Renal cortex interstitium (tissue), 11 donors: Measurements from ENCODE around the gene PEX11G. TPM values are rescaled to one million over a fixed set of nuclear protein-coding genes. Genes with fewer than 3 reads are reported as not detected.
A peak's percentile ranks its signal among the peaks of the same experiment; 100 is the strongest.

ENCODE experiments used
- DNase-seq, 11 donors: peaks; one replicate each; pipeline ENCODE4 v3.0.0-alpha.2; 2013; ENCODE audit warnings: low read depth in 9 of 11, low spot score in 4 of 11; ENCODE audit errors: extremely low read depth in 1 of 11
- polyA plus RNA-seq, 3 donors: library from polyadenylated mRNA; unstranded; fragments of 120-200 nt; gene quantifications; one replicate each; pipeline ENCODE4 v1.2.1, GENCODE V29; 2013; ENCODE audit not compliant: insufficient read length in 3 of 3

PEX11G gene
- polyA plus RNA-seq, 3 donors = 6.0 to 7.9 (median 7.6) TPM

DNA sequence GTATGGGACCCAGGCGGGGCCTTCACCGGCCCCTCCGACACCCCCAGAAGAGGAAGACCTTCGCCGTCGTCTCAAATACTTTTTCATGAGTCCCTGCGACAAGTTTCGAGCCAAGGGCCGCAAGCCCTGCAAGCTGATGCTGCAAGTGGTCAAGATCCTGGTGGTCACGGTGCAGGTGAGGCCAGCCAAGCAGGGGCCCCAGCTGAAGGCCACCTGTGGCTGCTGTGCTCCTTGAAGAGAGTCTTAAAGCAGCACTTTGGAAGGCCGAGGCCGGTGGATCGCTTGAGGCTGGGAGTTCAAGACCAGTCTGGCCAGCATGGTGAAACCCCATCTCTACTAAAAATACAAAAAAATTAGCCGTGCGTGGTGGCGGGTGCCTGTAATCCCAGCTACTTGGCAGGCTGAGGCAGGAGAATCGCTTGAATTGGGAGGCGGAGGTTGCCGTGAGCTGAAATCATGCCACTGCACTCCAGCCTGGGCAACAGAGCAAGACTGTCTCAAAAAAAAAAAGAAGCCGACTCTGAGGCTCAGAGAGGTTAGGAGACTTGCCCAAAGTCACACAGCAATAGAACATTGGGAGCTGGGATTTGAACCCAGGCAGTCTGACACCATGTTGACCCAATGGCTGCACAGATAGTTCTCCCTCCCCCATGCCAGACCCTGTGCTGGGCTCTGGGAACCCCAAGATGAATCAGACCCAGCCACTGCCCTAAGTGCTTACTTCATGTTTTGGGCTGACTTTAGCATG, 36.3 kb upstream of the PEX11G start:
- DNase-seq = no peak

DNA sequence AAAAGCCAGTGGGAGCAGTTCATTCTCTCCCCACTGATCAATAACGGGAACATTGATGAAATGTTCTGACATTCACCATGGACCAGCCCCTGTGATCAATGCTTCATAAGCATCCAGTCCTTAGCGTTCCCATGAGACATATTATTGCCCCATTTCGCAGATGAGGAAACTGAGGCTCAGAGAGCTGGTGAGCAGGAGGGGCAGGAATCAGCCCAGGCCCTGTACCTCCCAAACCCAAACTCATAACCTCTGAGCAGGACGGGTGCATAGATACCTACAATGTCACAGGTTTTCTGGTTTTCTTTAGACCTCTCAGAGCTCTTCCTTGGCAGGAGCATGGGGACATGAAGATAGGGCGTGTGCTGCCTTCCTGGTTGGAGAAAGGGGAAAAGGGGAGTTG, 35.7 kb upstream of the PEX11G start:
- no peak for DNase-seq

DNA sequence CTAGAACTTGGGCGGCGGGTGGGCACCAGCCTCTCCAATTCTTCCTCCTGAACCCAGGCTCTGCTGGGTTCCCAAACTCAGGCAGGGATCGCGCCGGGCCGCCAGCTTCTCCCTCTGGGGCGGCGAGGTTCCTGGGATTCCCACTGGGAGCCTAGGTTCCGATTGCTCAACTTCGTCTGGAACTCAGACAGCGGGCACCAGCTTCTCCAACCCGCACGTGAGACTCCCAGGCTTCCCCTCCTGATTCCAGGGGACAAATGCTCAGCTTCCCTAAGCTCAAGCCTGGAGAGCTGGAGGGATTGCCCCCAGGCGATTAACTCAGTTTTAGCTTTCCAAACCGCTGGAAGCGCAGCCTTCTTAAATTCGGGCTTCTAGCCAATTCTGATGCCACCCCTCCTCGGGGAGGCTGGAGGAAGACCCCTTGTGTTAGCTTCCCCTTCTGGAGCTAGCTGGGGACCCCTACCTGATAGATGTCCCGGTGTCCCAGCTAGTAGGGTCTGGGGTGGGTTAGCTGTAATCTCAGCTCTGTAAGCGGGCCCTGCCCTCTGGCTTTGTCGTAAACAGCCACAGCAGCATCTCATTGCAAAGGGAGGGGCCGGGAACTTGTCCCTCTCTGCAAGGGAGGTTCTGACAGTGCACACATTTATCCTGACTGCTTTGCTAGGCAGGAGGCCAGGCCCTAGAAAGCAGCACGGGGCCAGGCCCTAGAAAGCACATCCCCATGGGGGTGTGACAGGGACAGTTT, 34.3 kb upstream of the PEX11G start:
- DNase-seq = no peak

DNA sequence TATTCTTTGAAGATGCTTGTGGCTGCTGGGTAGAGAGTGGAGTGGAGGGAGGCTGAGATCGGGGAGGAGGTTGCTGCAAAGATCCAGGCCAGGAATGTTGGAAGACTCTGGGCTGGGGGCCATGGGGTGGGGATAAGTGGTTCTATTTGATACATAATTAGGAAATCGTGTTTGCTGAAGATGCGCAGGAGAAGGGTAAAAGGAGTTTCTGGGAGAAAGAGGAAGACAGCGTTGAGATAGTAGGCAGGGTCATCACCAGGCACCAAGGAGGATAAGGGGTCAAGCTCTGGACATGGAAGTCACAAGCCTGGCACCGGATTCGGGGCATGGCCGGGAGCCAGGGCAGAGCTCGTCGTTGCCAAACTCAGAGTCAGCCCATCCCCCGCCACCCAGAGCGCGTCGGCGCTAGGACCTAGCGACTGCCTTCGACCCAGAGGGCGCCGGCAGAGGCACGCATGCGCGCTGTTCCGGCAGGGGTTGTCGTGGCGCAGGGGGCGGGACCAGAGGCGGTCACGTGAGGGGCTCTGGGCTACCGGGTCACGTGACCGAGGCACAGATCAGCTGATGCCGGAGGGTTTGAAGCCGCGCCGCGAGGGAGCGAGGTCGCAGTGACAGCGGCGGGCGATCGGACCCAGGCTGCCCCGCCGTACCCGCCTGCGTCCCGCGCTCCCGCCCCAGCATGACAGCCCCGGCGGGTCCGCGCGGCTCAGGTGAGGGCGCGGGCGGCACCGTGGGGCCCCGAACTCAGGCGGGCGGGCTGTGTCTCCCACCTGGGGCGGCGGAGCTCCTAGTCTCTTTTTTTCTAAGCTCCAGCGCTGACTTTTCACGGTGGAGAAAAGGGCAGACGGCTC, 33.5 kb upstream of the PEX11G start, which contains the start of gene MCOLN1:
MCOLN1 (plus strand) TSS at position 553 of the 851 bp plus-strand sequence; CDS start at position 680, 127 bp downstream.
- peak; percentile 91 to 98 (median 95) for DNase-seq

DNA sequence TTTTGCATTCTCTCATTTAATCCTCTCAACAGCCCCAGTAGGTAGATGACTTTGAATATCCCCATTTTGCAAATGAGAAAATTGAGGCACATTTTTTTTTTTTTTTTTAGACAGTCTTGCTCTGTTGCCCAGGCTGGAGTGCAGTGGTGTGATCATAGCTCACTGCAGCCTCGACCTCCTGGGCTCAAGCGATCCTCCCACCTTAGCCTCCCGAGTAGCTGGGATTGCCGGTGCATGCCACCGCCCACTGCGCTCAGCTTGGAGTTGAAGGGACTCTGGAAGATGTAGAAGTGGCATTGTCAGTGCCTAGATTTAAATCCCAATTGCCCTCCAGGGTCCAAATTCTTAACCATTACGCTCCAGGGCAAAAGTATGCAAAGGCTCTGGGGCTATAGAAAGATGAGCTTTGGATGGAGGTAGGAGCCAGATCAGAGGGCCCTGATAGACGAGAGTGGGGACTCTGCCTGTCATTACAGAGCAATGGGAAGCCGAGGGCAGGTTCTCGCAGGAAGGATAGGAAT, 32.8 kb upstream of the PEX11G start:
- no peak for DNase-seq

DNA sequence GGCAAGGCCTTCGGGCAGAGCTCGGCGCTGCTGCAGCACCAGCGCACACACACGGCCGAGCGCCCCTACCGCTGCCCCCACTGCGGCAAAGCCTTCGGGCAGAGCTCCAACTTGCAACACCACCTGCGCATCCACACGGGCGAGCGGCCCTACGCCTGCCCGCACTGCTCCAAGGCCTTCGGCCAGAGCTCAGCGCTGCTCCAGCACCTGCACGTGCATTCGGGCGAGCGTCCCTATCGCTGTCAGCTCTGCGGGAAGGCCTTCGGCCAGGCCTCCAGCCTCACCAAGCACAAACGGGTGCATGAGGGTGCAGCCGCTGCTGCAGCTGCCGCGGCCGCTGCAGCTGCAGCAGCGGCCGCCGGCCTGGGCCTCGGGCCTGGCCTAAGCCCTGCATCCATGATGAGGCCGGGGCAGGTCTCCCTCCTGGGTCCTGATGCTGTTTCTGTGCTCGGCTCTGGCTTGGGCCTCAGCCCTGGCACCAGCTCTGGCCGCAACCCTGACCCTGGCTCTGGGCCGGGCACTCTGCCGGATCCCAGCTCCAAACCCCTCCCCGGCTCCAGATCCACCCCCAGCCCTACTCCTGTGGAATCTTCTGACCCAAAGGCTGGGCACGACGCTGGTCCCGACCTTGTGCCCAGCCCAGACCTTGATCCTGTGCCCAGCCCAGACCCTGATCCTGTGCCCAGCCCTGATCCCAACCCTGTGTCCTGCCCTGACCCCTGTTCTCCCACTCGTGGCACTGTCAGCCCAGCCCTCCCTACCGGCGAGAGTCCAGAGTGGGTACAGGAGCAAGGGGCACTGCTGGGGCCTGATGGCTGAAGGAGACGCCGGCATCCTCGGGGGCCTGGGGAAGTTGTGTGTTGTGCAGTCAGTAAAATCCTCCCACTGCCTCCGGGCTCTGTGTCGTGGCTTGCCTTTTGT, 31.6 kb upstream of the PEX11G start:
- no peak for DNase-seq

DNA sequence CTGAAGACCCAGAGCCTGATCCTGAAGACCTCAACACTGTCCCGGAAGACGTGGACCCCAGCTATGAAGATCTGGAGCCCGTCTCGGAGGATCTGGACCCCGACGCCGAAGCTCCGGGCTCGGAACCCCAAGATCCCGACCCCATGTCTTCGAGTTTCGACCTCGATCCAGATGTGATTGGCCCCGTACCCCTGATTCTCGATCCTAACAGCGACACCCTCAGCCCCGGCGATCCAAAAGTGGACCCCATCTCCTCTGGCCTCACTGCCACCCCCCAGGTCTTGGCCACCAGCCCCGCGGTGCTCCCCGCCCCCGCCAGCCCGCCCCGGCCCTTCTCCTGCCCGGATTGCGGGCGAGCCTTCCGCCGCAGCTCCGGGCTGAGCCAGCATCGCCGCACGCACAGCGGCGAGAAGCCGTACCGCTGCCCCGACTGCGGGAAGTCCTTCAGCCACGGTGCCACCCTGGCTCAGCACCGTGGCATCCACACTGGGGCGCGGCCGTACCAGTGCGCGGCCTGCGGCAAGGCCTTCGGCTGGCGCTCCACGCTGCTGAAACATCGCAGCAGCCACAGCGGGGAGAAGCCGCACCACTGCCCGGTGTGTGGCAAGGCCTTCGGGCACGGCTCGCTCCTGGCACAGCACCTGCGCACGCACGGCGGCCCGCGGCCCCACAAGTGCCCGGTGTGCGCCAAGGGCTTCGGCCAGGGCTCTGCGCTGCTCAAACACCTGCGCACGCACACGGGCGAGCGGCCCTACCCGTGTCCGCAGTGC, 30.7 kb upstream of the PEX11G start:
- DNase-seq = no peak

DNA sequence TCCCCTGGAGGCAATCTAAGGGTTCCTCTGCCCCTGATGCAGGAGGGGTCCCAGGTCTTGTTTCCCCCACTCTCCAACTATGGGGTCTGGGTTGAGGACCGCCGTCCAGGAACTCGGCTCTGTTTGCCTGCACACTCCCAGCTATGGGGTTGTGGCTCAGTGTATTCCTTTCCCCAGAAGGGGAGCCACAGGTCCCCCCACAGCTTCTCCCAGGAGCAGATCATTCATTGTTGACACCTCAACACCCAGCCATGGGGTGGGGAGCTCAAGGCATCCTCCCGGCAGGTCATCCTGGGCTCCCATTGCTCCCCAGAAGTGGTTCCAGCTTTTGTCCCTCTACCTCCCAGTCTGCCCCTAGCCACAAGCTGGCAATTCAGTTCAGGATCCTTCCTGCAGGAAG, 28.0 kb upstream of the PEX11G start:
- DNase-seq = no peak

DNA sequence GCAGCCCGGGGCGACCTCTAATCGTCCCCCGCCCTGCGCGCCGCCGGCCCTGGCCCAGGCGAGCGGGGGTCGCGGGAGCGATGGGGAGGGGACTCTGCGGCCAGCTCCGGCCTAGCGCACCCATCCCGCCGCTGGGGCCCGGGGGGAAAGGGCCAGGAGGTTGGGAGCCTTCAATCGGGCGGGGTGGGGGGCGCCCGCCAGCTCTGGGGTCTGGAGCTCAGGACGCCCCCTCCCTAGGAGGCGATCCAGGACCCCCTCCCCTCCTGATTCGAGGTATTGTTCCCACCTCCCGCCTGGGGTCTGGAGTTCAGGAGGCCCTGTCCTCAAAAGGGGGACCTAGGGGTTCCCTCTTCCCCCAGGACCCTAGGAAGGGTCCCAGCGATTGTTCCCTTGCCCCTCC, 27.5 kb upstream of the PEX11G start:
- no peak for DNase-seq

DNA sequence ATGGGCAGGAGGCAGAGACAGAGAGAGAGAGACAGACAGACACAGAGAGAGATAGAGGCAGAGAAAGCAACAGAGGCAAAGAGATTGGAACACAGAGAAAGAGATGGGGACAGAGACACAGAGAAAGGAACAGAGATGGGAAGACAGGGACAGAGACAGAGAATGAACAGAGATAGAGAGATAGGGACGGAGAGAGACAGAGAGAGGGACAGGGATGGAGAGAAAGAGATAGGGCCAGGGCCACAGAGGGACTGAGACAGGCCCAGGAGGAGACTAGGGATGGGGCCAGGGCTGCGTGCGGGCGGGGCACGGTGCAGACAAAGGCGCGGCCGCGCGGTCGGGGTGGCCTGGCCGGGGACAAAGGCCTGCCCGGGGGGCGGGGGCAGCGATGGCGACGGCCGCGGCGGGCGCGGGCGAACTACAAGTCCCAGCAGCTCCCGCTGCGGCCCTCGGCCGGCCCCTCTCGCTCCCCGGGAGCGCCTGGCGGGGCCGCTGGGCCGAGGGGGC, 26.9 kb upstream of the PEX11G start, which contains the start of gene ZNF358:
ZNF358 (plus strand) TSS at position 459 of the 507 bp plus-strand sequence. CDS start 3,140 bp downstream, outside the sequence.
- peak in 2 of 11 donors; percentile 65 to 70 for DNase-seq

DNA sequence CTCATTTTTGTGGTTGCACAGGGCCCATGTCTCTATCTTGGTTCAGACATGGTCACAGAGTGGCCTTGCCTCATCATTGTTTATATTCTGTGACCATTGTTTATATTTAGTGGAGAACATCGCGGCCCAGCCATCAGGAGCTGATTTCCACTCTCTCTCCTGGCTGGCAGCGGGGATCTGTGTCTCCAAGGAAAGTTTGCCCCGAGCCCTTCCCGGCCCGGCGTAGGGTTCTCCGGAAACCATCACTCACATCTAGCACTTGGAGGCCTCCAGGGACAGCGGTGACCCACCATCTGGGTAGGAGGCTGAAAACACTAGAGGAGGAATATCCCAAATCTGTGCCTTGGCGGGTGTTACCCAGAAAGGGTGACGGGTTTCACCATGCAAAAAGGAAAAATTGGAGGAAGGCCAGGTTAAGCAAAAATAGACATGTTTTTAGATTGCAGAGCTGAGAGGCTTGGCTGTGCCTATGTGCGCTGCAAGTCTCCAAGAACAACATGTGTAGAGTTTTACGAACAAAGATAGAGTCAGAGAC, 26.3 kb upstream of the PEX11G start:
- DNase-seq = no peak

DNA sequence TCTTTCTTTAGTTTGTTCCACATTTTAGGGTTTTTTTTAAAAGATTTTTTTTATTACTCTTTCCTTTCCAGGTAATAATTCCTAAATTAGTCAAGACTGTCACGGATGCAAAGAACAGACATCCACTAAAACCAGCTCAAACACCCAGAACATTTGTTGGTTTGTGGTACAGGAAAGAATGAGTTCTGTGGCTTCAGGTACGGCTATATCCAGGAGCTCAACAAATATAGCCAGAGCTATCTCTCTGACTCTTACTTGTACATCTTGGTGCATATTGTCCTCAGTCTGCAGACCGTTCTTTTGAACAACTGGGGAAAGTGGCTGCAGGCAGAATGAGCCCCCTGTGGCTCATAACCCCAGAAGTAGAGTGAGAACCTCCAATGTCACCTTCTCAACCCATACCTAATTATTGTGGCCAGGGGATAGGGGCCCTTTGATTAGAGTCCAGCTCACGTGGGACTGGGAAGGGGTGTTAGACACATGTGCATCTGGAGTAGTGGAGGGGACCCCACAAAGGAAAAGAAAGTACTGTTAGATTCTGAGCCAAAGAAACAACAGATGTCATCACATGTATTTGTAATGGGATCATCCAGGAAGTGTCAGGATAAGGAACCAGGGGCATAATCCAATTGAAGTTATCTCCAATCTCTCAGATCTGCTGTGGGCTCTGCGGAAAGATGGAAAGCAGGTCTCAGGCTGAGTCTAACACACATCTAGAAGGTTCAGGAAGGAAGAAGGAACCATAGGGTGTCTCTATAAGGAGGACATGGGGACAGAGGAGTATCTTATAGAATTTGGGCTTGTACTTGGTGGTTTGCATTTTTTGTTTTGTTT, 25.2 kb upstream of the PEX11G start:
- no peak for DNase-seq

DNA sequence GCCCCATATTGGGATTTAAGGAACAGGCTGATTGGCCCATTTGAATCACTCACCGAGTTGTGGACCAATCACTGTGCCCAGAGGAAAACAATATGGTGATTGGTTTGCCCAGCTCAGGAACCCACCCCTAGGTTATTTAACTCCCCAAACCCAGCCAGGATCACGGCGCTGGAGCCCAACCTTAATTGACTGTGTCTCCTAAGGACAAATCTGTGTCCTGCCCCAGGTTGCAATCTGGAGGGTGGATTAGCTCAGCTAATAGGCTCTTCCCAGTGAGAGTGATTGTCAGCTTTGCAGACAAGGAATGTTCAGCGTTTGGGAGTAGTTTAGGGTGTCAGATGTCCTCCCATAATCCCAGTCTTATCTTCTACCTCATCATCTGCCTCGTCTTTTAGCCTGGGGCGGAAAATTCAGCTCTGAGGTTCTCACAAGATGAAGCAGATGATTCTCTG, 23.6 kb upstream of the PEX11G start:
- DNase-seq = no peak

DNA sequence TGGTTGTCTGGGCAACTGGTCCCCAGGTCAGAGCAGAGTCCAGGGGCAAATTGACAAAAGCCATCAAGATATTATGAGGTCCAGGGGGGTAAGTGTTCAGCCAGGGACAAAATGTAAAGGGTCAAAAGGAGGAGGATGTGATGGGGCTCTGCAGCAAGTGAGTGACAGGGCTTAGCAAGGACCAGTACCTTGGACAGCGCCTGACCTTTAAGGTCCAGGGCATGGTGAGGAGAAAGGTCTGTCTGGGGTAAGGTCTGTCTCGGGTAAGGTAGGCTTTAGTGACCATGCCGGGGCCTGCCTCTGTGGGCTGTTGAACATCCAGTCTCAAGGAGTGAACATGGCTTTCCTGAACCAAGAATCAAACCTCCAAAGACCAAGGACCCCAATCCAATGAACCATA, 20.8 kb upstream of the PEX11G start:
- DNase-seq = no peak

DNA sequence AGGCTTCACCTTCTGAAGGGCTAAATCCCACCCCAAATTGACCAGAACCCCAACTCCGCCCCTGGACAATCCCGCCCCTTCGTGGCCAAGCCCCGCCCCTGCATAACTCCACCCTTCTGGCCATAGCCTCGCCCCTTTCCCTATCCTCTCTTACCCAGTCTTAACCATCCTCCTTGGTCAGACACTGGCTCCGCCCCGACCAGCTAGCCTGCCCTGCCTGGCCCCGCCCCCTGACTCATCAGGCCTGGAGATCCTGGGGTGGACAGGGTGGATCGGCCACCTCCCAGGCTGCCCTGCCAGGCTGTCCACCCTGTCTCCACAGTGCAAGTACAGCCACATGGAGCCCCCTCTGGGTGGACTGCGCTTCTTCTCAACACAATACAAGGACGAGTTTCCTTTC, 19.0 kb upstream of the PEX11G start:
- DNase-seq = no peak
